Measurements from ENCODE around the gene RRBP1.

Gene RRBP1

GRCh38 chr20:17605131-17605660, 76.8 kb downstream of the RRBP1 start:
- no peak overlapping the region for H3K4me3 ChIP-seq (replicated peaks; ENCODE audit: insufficient read depth, low read length)
- H3K27me3 ChIP-seq (ENCODE audit: insufficient read depth, poor library complexity, severe bottlenecking): no peaks in the 10 kb centered on the region
- DNase-seq (ENCODE audit: low read depth in 1 of 2, low spot score in 1 of 2): no peak
- no peak overlapping the region for H3K27ac ChIP-seq (replicated peaks)
- TF ChIP-seq POLR2AphosphoS5 (IDR thresholded peaks at IDR 0.05; ENCODE audit: low read depth) (no peak), SPI1 (IDR thresholded peaks at IDR 0.05; ENCODE audit: borderline replicate concordance, low read depth) (no peak), REST (IDR thresholded peaks at IDR 0.05; ENCODE audit: insufficient replicate concordance, low read depth) (no peak), GABPA (IDR thresholded peaks at IDR 0.05; ENCODE audit: low read depth) (no peak), CTCF (IDR thresholded peaks at IDR 0.05; ENCODE audit: insufficient read depth, low read length) (no peak)

- no peak for DNase-seq (ENCODE audit: low read depth in 1 of 2, low spot score in 1 of 2)
- TF ChIP-seq POLR2AphosphoS5 (IDR thresholded peaks at IDR 0.05; ENCODE audit: low read depth): no peak
- no peak for TF ChIP-seq GABPA (IDR thresholded peaks at IDR 0.05; ENCODE audit: low read depth)
- TF ChIP-seq REST (IDR thresholded peaks at IDR 0.05; ENCODE audit: insufficient replicate concordance, low read depth): no peak
- no peak for TF ChIP-seq SPI1 (IDR thresholded peaks at IDR 0.05; ENCODE audit: borderline replicate concordance, low read depth)
- no peak for TF ChIP-seq CTCF (IDR thresholded peaks at IDR 0.05; ENCODE audit: insufficient read depth, low read length)
- Histone ChIP-seq H3K27me3 (ENCODE audit: insufficient read depth, poor library complexity, severe bottlenecking) (no peaks in the 10 kb centered on the region), H3K27ac (replicated peaks) (no peak overlapping the region), H3K4me3 (replicated peaks; ENCODE audit: insufficient read depth, low read length) (no peak overlapping the region)
These were observed 79.5 kb downstream of the RRBP1 start for GRCh38 chr20:17602493-17602892.

GRCh38 chr20:17601957-17602356, 80.1 kb downstream of the RRBP1 start:
- Histone ChIP-seq H3K27me3 (ENCODE audit: insufficient read depth, poor library complexity, severe bottlenecking) (no peaks in the 10 kb centered on the region), H3K27ac (replicated peaks) (no peak overlapping the region), H3K4me3 (replicated peaks; ENCODE audit: insufficient read depth, low read length) (no peak overlapping the region)
- no peak for TF ChIP-seq REST (IDR thresholded peaks at IDR 0.05; ENCODE audit: insufficient replicate concordance, low read depth)
- no peak for TF ChIP-seq CTCF (IDR thresholded peaks at IDR 0.05; ENCODE audit: insufficient read depth, low read length)
- TF ChIP-seq POLR2AphosphoS5 (IDR thresholded peaks at IDR 0.05; ENCODE audit: low read depth): no peak
- TF ChIP-seq GABPA (IDR thresholded peaks at IDR 0.05; ENCODE audit: low read depth): no peak
- no peak for TF ChIP-seq SPI1 (IDR thresholded peaks at IDR 0.05; ENCODE audit: borderline replicate concordance, low read depth)
- no peak for DNase-seq (ENCODE audit: low read depth in 1 of 2, low spot score in 1 of 2)

All from HL-60 (cell line).